Mesothelial cell of epicardium (in vitro differentiated cells): ENCODE measurements around the gene ZNF76. TPM values are rescaled to one million over a fixed set of nuclear protein-coding genes. Genes with fewer than 3 reads are reported as not detected.

Experiments used
- DNase-seq, 2 experiments: peaks; one replicate each; pipeline ENCODE4 v3.0.0; 2021; ENCODE audit warnings: low spot score in 2 of 2; ENCODE audit not compliant: unreplicated experiment in 2 of 2
- H3K27ac Mint-ChIP-seq: 2 replicates; pipeline ENCODE4 v1.8.0; 2021; ENCODE audit warnings: mixed read lengths
- H3K27me3 Mint-ChIP-seq: 2 replicates; pipeline ENCODE4 v1.8.0; 2021; ENCODE audit warnings: low read depth, mixed read lengths
- H3K36me3 Mint-ChIP-seq: 2 replicates; pipeline ENCODE4 v1.8.0; 2021; ENCODE audit warnings: mixed read lengths
- H3K4me1 Mint-ChIP-seq: 2 replicates; pipeline ENCODE4 v1.8.0; 2021; ENCODE audit warnings: mixed read lengths
- H3K4me3 Mint-ChIP-seq: 2 replicates; pipeline ENCODE4 v1.8.0; 2021; ENCODE audit warnings: mild to moderate bottlenecking, moderate library complexity, mixed read lengths
- H3K9me3 Mint-ChIP-seq: 2 replicates; pipeline ENCODE4 v1.8.0; 2021; ENCODE audit warnings: mixed read lengths
- CTCF ChIP-seq: fragments of 200-600 bp; sonication (generic); IDR thresholded peaks from one replicate; pipeline ENCODE4 v1.5.0; 2021; ENCODE audit warnings: antibody characterized with exemption; ENCODE audit not compliant: unreplicated experiment
- total RNA-seq: library from RNA; stranded (reverse); gene quantifications from 3 replicates; pipeline ENCODE4 v1.2.1, GENCODE V29; 2021

ZNF76 gene
- total RNA-seq, 1 donor from 2014 or later, result 58.3 TPM

- H3K27me3 Mint-ChIP-seq, result no peaks in the 10 kb centered on the region
- no peak overlapping the region for H3K4me3 Mint-ChIP-seq
- DNase-seq, result no peak
- TF ChIP-seq CTCF, result no peak
- H3K4me1 Mint-ChIP-seq, result peaks cover 51% of the 10 kb centered on the region
- H3K9me3 Mint-ChIP-seq, result no peaks in the 10 kb centered on the region
- peaks cover 4% of the 10 kb centered on the region for H3K36me3 Mint-ChIP-seq
- H3K27ac Mint-ChIP-seq, result no peak overlapping the region
Measured at GRCh38 chr6:35219683-35220326, 39.7 kb upstream of the ZNF76 start.

GRCh38 chr6:35220711-35221110 is 38.8 kb upstream of the ZNF76 start:
- TF ChIP-seq CTCF, result no peak
- Mint-ChIP-seq H3K4me3 (no peak overlapping the region), H3K27ac (no peak overlapping the region), H3K9me3 (no peaks in the 10 kb centered on the region), H3K36me3 (peaks cover 4% of the 10 kb centered on the region), H3K4me1 (peaks cover 42% of the 10 kb centered on the region), H3K27me3 (no peaks in the 10 kb centered on the region)
- no peak for DNase-seq

- DNase-seq, result no peak
- Mint-ChIP-seq H3K9me3 (no peaks in the 10 kb centered on the region), H3K27ac (no peak overlapping the region), H3K36me3 (peaks cover 5% of the 10 kb centered on the region), H3K4me3 (no peak overlapping the region), H3K4me1 (peaks cover 16% of the 10 kb centered on the region), H3K27me3 (no peaks in the 10 kb centered on the region)
- TF ChIP-seq CTCF, result no peak
Measured at GRCh38 chr6:35223396-35223795, 36.1 kb upstream of the ZNF76 start.

- H3K4me3 Mint-ChIP-seq, result no peak overlapping the region
- peaks cover 9% of the 10 kb centered on the region for H3K36me3 Mint-ChIP-seq
- H3K27me3 Mint-ChIP-seq, result no peaks in the 10 kb centered on the region
- H3K4me1 Mint-ChIP-seq, result peaks cover 4% of the 10 kb centered on the region
- no peak for TF ChIP-seq CTCF
- DNase-seq, result no peak
- no peak overlapping the region for H3K27ac Mint-ChIP-seq
- no peaks in the 10 kb centered on the region for H3K9me3 Mint-ChIP-seq
Measured at GRCh38 chr6:35224720-35225119, 34.8 kb upstream of the ZNF76 start.

GRCh38 chr6:35228481-35228880 is 31.1 kb upstream of the ZNF76 start:
- no peaks in the 10 kb centered on the region for H3K9me3 Mint-ChIP-seq
- no peak for TF ChIP-seq CTCF

GRCh38 chr6:35229304-35229703 is 30.2 kb upstream of the ZNF76 start:
- TF ChIP-seq CTCF, result no peak
- Mint-ChIP-seq H3K4me1 (no peaks in the 10 kb centered on the region), H3K27ac (no peak overlapping the region), H3K9me3 (peaks cover 2% of the 10 kb centered on the region), H3K36me3 (peaks cover 36% of the 10 kb centered on the region), H3K27me3 (no peaks in the 10 kb centered on the region), H3K4me3 (no peak overlapping the region)
- DNase-seq, result no peak

More at GRCh38 chr6:35228481-35228880, 31.1 kb upstream of the ZNF76 start:
- no peak for DNase-seq
- Mint-ChIP-seq H3K27ac (no peak overlapping the region), H3K4me1 (no peaks in the 10 kb centered on the region), H3K27me3 (no peaks in the 10 kb centered on the region), H3K36me3 (peaks cover 31% of the 10 kb centered on the region), H3K4me3 (no peak overlapping the region)
